Measurements from ENCODE around the gene RAB11FIP4. TPM values are rescaled to one million over a fixed set of nuclear protein-coding genes. Genes with fewer than 3 reads are reported as not detected.

The RAB11FIP4 gene
- total RNA-seq, 1 donor = 0.09 TPM

DNA sequence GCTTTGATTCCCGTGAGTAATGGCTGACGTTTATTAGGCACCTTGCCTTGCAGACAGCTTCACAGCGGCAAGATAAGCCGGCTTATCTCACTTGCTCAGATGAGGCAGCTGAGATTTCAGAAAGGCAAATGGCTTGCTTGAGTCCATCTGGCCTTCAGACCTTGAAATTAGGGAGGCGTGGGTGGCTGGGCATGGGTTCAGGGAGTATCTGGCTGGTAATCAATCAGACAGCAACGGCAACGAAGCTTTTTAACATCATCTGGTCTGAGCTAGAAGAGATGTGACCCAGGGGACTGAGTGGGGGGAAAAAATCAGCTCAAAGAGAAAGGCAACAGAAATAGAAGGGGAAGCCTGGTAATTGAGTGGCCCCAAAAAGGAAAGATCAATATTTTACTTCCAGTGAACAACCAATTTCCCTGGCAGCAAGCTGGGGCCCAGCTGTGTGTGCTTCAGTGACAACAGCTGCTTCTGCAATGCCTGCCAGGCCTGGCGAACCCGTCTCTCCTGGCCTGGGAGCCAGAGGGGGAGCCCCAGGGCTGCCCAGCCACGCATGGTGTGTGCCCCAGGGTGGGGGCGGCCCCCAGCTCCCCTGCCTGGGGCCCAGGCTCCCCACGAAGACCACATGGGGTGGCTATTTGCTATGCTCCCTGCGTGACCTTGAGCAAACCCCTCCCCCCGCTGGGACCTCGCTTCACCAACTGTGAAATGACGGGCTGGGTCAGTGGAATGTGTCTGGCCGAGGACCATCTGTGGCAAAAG is 34.0 kb downstream of the RAB11FIP4 start:
- no peak overlapping the region for H3K4me3 ChIP-seq (ENCODE audit: low read depth, low read length)
- no peak for TF ChIP-seq CTCF (IDR thresholded peaks at IDR 0.05; ENCODE audit: insufficient read depth, low read length)
- DNase-seq (ENCODE audit: low read depth) = peak; percentile 66

- no peak for DNase-seq (ENCODE audit: low read depth)
- TF ChIP-seq CTCF (IDR thresholded peaks at IDR 0.05; ENCODE audit: insufficient read depth, low read length) = no peak
- no peak overlapping the region for H3K4me3 ChIP-seq (ENCODE audit: low read depth, low read length)
Observed at GRCh38 chr17:31427684-31428083, 36.2 kb downstream of the RAB11FIP4 start.

DNA sequence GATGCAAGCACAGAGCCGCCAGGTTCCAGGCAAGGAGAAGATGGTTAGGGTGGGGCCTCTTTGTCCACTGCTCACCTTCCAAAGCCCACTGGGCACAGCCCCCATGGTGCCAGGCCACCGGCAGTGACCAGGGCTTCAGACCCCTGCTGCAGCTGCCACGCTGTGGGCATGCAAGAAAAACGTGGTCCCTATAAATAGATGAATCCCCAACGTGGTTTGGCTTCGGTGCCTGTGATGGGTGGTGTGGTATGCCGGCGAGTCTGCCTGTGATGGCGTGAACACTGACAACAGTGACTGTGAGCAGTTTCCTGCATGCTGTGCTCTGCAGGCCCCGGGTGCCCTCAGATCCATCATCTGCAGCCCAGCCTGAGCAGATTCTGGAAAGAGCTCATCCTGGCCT is 36.6 kb downstream of the RAB11FIP4 start:
- no peak for TF ChIP-seq CTCF (IDR thresholded peaks at IDR 0.05; ENCODE audit: insufficient read depth, low read length)
- no peak overlapping the region for H3K4me3 ChIP-seq (ENCODE audit: low read depth, low read length)
- DNase-seq (ENCODE audit: low read depth) = no peak

- no peak for TF ChIP-seq CTCF (IDR thresholded peaks at IDR 0.05; ENCODE audit: insufficient read depth, low read length)
- DNase-seq (ENCODE audit: low read depth) = no peak
- no peak overlapping the region for H3K4me3 ChIP-seq (ENCODE audit: low read depth, low read length)
Observed at GRCh38 chr17:31428512-31428911, 37.0 kb downstream of the RAB11FIP4 start.

DNA sequence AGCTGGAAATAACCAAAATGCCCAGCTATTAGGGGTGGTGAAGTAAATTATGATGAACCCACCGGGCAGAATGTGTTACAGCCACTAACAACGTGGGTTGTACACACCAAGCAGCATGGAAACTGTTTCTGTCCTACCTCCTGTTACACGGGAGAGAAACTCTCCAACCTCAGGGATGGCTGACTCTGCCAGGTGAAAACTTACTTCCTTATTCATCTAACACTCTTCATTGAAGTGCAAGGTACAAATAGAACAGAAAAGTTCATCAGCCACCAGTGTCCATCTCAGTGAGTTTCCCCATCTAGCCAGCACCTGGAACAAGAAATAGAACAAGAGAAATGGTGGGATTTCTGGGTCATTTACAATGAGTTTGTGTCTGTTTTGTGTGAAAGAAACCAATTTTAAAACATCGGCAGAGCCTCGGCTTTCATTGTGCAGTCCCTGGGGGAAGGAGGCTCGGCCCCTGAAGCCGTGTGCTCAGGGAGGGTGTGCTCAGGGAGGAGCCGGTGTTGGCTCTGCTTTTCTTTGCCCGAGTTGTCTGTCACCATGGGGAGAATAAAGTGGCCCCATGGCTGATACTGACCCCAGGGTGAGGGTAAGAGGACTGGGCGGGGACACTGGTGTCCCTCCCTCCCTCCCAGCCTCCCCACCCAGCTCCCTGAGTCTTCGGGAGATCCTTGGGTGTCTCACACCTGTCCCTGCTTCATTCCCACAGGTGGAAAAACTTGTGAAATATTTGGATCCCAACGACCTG is 39.8 kb downstream of the RAB11FIP4 start:
- no peak overlapping the region for H3K4me3 ChIP-seq (ENCODE audit: low read depth, low read length)
- no peak for TF ChIP-seq CTCF (IDR thresholded peaks at IDR 0.05; ENCODE audit: insufficient read depth, low read length)
- DNase-seq (ENCODE audit: low read depth) = no peak

DNA sequence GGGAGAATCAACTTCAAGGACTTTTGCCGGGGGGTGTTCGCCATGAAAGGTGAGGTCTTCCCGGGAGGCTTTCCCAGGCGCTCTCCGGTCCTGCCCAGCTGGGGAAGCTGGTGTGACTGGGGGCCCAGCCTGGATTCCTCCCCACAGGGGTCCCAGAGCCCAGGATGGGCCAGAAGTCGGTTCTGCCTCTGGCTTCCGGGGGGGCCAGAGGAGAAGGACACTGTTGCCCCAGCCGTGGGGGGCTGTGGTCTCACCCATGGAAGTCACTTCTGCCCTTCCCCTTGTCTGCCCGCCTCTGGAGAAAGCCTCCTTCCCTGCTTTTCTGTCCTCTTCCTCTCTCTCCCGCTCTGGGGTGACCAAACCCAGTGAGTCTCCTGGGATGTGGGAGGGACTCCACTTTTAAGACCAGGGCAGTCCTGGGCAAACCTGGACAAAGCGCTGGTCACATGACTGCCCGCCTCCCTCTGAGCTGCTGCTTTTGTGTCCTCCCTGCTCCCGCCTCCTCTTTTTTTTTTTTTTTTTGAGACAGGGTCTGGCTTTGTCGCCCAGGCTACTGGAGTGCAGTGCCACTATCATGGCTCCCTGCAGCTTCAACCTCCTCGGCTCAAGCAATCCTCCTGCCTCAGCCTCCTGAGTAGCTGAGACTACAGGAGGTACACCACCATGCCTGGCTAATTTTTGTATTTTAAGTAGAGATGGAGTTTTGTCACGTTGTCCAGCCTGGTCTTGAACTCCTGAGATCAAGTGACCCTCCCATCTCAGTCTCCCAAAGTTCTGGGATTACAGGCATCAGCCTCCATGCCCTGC is 40.6 kb downstream of the RAB11FIP4 start:
- DNase-seq (ENCODE audit: low read depth) = no peak
- H3K4me3 ChIP-seq (ENCODE audit: low read depth, low read length) = no peak overlapping the region
- TF ChIP-seq CTCF (IDR thresholded peaks at IDR 0.05; ENCODE audit: insufficient read depth, low read length) = no peak

All from fibroblast of the aortic adventitia (primary cell).